ENCODE results near the gene AMIGO1. TPM values are rescaled to one million over a fixed set of nuclear protein-coding genes. Genes with fewer than 3 reads are reported as not detected.

The AMIGO1 gene
- total and polyA plus RNA-seq, 2 of the 8 experiments (the other 6 are each of a cell fraction or from before 2014, with no cell fraction given), result 1.5 to 2.7 TPM

GRCh38 chr1:109468903-109469302 is 40.6 kb downstream of the AMIGO1 start (continued):
- TF ChIP-seq CHD7 (IDR thresholded peaks at IDR 0.05; ENCODE audit: insufficient replicate concordance, low read length) (no peak), POU5F1 (IDR thresholded peaks at IDR 0.05; ENCODE audit: low read depth, low read length) (no peak), BCL11A (IDR thresholded peaks at IDR 0.05; ENCODE audit: low read depth in 2 of 2, low read length in 2 of 2) (no peak), CBX5 (IDR thresholded peaks at IDR 0.05; ENCODE audit: low read depth, low read length) (no peak), CHD1 (IDR thresholded peaks at IDR 0.05; ENCODE audit: low read depth, low read length) (no peak), KDM1A (IDR thresholded peaks at IDR 0.05; ENCODE audit: borderline replicate concordance, low read length) (no peak), RNF2 (IDR thresholded peaks at IDR 0.05; ENCODE audit: borderline replicate concordance, low read depth, low read length, missing control alignments, poor library complexity, severe bottlenecking) (no peak), FOSL1 (IDR thresholded peaks at IDR 0.05; ENCODE audit: insufficient read depth, low read depth, low read length) (no peak), SAP30 (IDR thresholded peaks at IDR 0.05; ENCODE audit: insufficient read depth, insufficient replicate concordance, low read length) (no peak), SP2 (IDR thresholded peaks at IDR 0.05; ENCODE audit: low read length) (no peak), SUZ12 (IDR thresholded peaks at IDR 0.05; ENCODE audit: low read length) (no peak), BACH1 (IDR thresholded peaks at IDR 0.05; ENCODE audit: low read length) (no peak)
